C4-2B (cell line): Measurements from ENCODE around the gene TARP.

Experiments used
- H3K27ac ChIP-seq: fragments of 450-650 bp; 2 replicates; pipeline ENCODE4 v1.5.1; 2017
- ZFX ChIP-seq: fragments of 450-650 bp; IDR thresholded peaks from 2 replicates; pipeline ENCODE4 v1.6.1; 2017
- TF ChIP-seq, protein P1 (sequence below): fragments of 450-650 bp; conservative IDR thresholded peaks from 2 replicates; pipeline ENCODE4 v1.5.1; 2017; ENCODE audit warnings: mild to moderate bottlenecking

TARP gene

DNA sequence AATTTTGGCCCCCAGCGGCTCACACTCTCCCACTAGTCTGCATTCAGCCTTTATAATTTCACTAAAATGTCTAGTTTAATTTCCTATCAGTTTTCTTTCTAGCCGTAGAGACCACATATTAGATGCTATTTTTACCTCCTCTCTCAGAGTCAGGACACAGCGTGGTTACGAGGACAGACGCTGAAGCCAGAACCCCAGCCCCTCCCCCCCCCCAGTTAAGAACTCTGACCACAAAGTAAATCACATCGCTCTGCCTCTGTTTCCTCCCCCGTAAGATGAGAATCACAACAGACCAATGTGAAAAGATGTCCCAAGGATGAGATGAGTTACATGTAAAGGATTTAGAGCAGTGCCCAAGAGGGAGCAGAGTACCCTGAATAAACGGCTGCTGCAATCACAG lies 11.1 kb upstream of the TARP start:
- no peak overlapping the region for H3K27ac ChIP-seq
- no peak for TF ChIP-seq ZFX
- TF ChIP-seq, protein P1, sequence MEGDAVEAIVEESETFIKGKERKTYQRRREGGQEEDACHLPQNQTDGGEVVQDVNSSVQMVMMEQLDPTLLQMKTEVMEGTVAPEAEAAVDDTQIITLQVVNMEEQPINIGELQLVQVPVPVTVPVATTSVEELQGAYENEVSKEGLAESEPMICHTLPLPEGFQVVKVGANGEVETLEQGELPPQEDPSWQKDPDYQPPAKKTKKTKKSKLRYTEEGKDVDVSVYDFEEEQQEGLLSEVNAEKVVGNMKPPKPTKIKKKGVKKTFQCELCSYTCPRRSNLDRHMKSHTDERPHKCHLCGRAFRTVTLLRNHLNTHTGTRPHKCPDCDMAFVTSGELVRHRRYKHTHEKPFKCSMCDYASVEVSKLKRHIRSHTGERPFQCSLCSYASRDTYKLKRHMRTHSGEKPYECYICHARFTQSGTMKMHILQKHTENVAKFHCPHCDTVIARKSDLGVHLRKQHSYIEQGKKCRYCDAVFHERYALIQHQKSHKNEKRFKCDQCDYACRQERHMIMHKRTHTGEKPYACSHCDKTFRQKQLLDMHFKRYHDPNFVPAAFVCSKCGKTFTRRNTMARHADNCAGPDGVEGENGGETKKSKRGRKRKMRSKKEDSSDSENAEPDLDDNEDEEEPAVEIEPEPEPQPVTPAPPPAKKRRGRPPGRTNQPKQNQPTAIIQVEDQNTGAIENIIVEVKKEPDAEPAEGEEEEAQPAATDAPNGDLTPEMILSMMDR = no peak

- no peak overlapping the region for H3K27ac ChIP-seq
- TF ChIP-seq ZFX = no peak
- TF ChIP-seq, protein P1 = no peak
These were observed 10.4 kb upstream of the TARP start for GRCh38 chr7:38283809-38284208.

GRCh38 chr7:38283107-38283506 lies 9.7 kb upstream of the TARP start:
- TF ChIP-seq, protein P1 = no peak
- TF ChIP-seq ZFX = no peak
- H3K27ac ChIP-seq = no peak overlapping the region

- TF ChIP-seq, protein P1 = no peak
- TF ChIP-seq ZFX = no peak
- H3K27ac ChIP-seq = no peak overlapping the region
These were observed 8.6 kb upstream of the TARP start for GRCh38 chr7:38282081-38282480.

GRCh38 chr7:38281266-38281665 lies 7.8 kb upstream of the TARP start:
- TF ChIP-seq, protein P1 = no peak
- H3K27ac ChIP-seq = no peak overlapping the region

DNA sequence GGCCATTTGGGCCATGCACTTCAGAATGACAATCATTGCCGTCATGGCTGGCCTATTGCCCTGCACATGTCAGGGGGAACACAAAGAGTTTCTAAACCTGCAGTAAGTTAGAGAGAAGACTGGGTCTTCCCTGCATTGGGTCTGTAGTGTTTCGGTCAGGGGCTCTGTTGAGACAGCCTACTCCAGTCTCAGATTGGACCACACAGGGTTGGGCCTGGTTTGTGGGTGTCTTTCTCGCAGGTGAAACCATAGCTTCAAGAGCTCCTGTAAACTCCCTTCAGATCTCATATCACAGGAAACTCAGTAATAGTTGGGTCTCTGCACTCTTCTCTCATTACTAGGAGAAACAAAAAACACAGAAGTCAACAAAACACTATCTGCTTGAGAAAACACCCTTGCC lies 7.3 kb upstream of the TARP start:
- no peak overlapping the region for H3K27ac ChIP-seq
- TF ChIP-seq ZFX = no peak
- TF ChIP-seq, protein P1 = no peak

- TF ChIP-seq, protein P1 = no peak
- no peak for TF ChIP-seq ZFX
- H3K27ac ChIP-seq = no peak overlapping the region
These were observed 6.6 kb upstream of the TARP start for GRCh38 chr7:38280000-38280399.
